HCT116 (cell line): ENCODE measurements around the gene CIDEA. TPM values are rescaled to one million over a fixed set of nuclear protein-coding genes. Genes with fewer than 3 reads are reported as not detected.

Experiments used
- ATAC-seq: fragments of 200-7000 bp; cut with Tn5 transposase; 2 replicates; pipeline ENCODE4 v1.9.1; 2020; ENCODE audit warnings: mild to moderate bottlenecking, moderate library complexity
- BruUV-seq: library from RNA; stranded (reverse); fragments of 400-500 nt; replicated peaks from 2 replicates; lab custom pipeline; 2021; lab: Mats Ljungman, UMichigan
- CTCF ChIA-PET: fragments of 300-600 bp; sonication (Branson Sonifier 250); formaldehyde crosslinking; loops from one replicate; lab custom pipeline; 2021; ENCODE audit warnings: antibody characterized with exemption; lab: Charles Lee
- POLR2A ChIA-PET: fragments of 300-600, 350-600 bp; sonication (Branson Sonifier 250); formaldehyde crosslinking; loops from one replicate; lab custom pipeline; 2021; ENCODE audit warnings: antibody characterized with exemption; lab: Charles Lee
- RAD21 ChIA-PET, 2 experiments: fragments of 300-600 bp; sonication (Branson Sonifier 250); formaldehyde crosslinking; loops; one replicate each; lab custom pipeline; 2023; ENCODE audit warnings: low total read pairs in 2 of 2; ENCODE audit not compliant: uncharacterized antibody in 2 of 2, unreplicated experiment in 2 of 2, low non-redundant PET in 1 of 2; lab: Charles Lee
- DNase-seq: peaks from one replicate; pipeline ENCODE4 v3.0.0-alpha.2; 2010; ENCODE audit warnings: low read depth, low spot score
- H2AFZ ChIP-seq: fragments of 200-600 bp; shearing (Covaris generic), sonication (generic); 2 replicates; pipeline ENCODE4 v1.6.1; 2017; ENCODE audit warnings: low read depth, mixed run types, mixed read lengths, antibody characterized with exemption, low read length; ENCODE audit not compliant: poor library complexity, severe bottlenecking
- H3K27ac ChIP-seq: 2 replicates; pipeline ENCODE4 v1.5.1; 2012; ENCODE audit warnings: low read depth, low read length
- H3K27me3 ChIP-seq: fragments of 200-600 bp; sonication (generic); 2 replicates; pipeline ENCODE4 v1.6.1; 2016; ENCODE audit warnings: mixed run types, low read length, mixed read lengths; ENCODE audit not compliant: insufficient read depth
- H3K36me3 ChIP-seq, 2 experiments: fragments of 200-500 bp in 1 of 2; fragments of 200-600 bp in 1 of 2; sonication (Bioruptor generic) in 1 of 2; sonication (generic) in 1 of 2; 2 replicates each; pipeline versions ENCODE4 v1.5.1 to v1.6.1; 2014 to 2016; ENCODE audit warnings: low read length in 2 of 2, inconsistent platforms in 1 of 2, mixed read lengths in 1 of 2, mixed run types in 1 of 2; ENCODE audit not compliant: insufficient read depth in 2 of 2, control insufficient read depth in 1 of 2
- H3K4me1 ChIP-seq, 2 experiments: fragments of 200-600 bp in 1 of 2; sonication (generic) in 1 of 2; 2 replicates each; pipeline versions ENCODE4 v1.5.1 to v1.6.1; 2012 to 2017; ENCODE audit warnings: low read length in 2 of 2, inconsistent platforms in 1 of 2, mild to moderate bottlenecking in 1 of 2, mixed read lengths in 1 of 2, mixed run types in 1 of 2, moderate library complexity in 1 of 2; ENCODE audit not compliant: insufficient read depth in 2 of 2, control insufficient read depth in 1 of 2
- H3K4me2 ChIP-seq: fragments of 200-600 bp; sonication (generic); 2 replicates; pipeline ENCODE4 v1.6.1; 2017; ENCODE audit warnings: mixed run types, low read length, mixed read lengths
- H3K4me3 ChIP-seq, 2 experiments: fragments of 200-600 bp in 1 of 2; sonication (generic) in 1 of 2; replicated peaks in 1 of 2; 2 replicates each; pipeline ENCODE4 v1.5.1; 2011 to 2016; ENCODE audit warnings: low read length in 2 of 2, control low read depth in 1 of 2, low read depth in 1 of 2, mild to moderate bottlenecking in 1 of 2, mixed read lengths in 1 of 2, mixed run types in 1 of 2
- H3K79me2 ChIP-seq: fragments of 200-600 bp; sonication (generic); 2 replicates; pipeline ENCODE4 v1.6.1; 2017; ENCODE audit warnings: mild to moderate bottlenecking, mixed run types, low read length, moderate library complexity, mixed read lengths; ENCODE audit not compliant: insufficient read depth
- H3K9ac ChIP-seq: fragments of 200-600 bp; sonication (generic); 2 replicates; pipeline ENCODE4 v1.6.1; 2016; ENCODE audit warnings: low read length, mixed read lengths
- H3K9me2 ChIP-seq: fragments of 200-600 bp; sonication (generic), shearing (Covaris generic); 2 replicates; pipeline ENCODE4 v1.6.1; 2017; ENCODE audit warnings: mixed run types, mild to moderate bottlenecking, moderate library complexity; ENCODE audit not compliant: insufficient read depth
- H3K9me3 ChIP-seq, 2 experiments: fragments of 200-500 bp in 1 of 2; fragments of 200-600 bp in 1 of 2; sonication (Bioruptor generic) in 1 of 2; sonication (generic) in 1 of 2; 2 replicates each; pipeline ENCODE4 v1.6.1; 2014 to 2017; ENCODE audit warnings: low read length in 2 of 2, mixed read lengths in 2 of 2, inconsistent platforms in 1 of 2, low read depth in 1 of 2, mild to moderate bottlenecking in 1 of 2, mixed run types in 1 of 2, moderate library complexity in 1 of 2; ENCODE audit not compliant: control insufficient read depth in 1 of 2, insufficient read depth in 1 of 2
- H4K20me1 ChIP-seq: fragments of 200-600 bp; sonication (generic), shearing (Covaris generic); 2 replicates; pipeline ENCODE4 v1.6.1; 2017; ENCODE audit warnings: mixed run types, mild to moderate bottlenecking, moderate library complexity; ENCODE audit not compliant: insufficient read depth
- EGR1 ChIP-seq: IDR thresholded peaks from 2 replicates; pipeline ENCODE4 v1.6.1; 2012; ENCODE audit warnings: low read depth
- EZH2 ChIP-seq: fragments of 200-600 bp; sonication (generic); IDR thresholded peaks from 2 replicates; pipeline ENCODE4 v1.6.1; 2017; ENCODE audit warnings: antibody characterized with exemption, mixed run types
- FOSL1 ChIP-seq: IDR thresholded peaks from 2 replicates; pipeline ENCODE4 v1.6.1; 2012; ENCODE audit warnings: low read depth
- JUND ChIP-seq: IDR thresholded peaks from 2 replicates; pipeline ENCODE4 v1.6.1; 2012
- POLR2AphosphoS5 ChIP-seq: IDR thresholded peaks from 2 replicates; pipeline ENCODE4 v1.6.1; 2011; ENCODE audit warnings: mild to moderate bottlenecking, low read depth, low read length, moderate library complexity
- RAD21 ChIP-seq: IDR thresholded peaks from 2 replicates; pipeline ENCODE4 v1.6.1; 2012; ENCODE audit warnings: low read depth, mild to moderate bottlenecking
- SP1 ChIP-seq: IDR thresholded peaks from 2 replicates; pipeline ENCODE4 v1.6.1; 2012; ENCODE audit warnings: low read depth
- SRF ChIP-seq: IDR thresholded peaks from 2 replicates; pipeline ENCODE4 v1.6.1; 2012; ENCODE audit warnings: low read depth
- ZFX ChIP-seq: fragments of 450-650 bp; IDR thresholded peaks from 2 replicates; pipeline ENCODE4 v1.6.1; 2017
- ZNF274 ChIP-seq: fragments of 200-500 bp; sonication (Bioruptor generic); IDR thresholded peaks from 2 replicates; pipeline ENCODE4 v1.6.1; 2014; ENCODE audit warnings: mild to moderate bottlenecking, low read depth, low read length, inconsistent platforms
- intact Hi-C: fragments of 100-400 bp; cut with micrococcal nuclease; formaldehyde crosslinking; loops from 2 replicates; pipeline ENCODE4 v1.10.0; 2022
- total RNA-seq: library from RNA; stranded (reverse); gene quantifications from one replicate; pipeline ENCODE4 v1.2.1, GENCODE V29; 2021; ENCODE audit not compliant: unreplicated experiment
- TF ChIP-seq, protein P1 (sequence below): IDR thresholded peaks from 2 replicates; pipeline ENCODE4 v1.6.1; 2012
- TF ChIP-seq, protein P2 (sequence below): IDR thresholded peaks from 2 replicates; pipeline ENCODE4 v1.6.1; 2011; ENCODE audit warnings: mild to moderate bottlenecking, low read length, moderate library complexity; ENCODE audit not compliant: insufficient replicate concordance; ENCODE audit errors: extremely low read depth

Gene CIDEA
- total RNA-seq, 1 experiment from 2014 or later: not detected

DNA sequence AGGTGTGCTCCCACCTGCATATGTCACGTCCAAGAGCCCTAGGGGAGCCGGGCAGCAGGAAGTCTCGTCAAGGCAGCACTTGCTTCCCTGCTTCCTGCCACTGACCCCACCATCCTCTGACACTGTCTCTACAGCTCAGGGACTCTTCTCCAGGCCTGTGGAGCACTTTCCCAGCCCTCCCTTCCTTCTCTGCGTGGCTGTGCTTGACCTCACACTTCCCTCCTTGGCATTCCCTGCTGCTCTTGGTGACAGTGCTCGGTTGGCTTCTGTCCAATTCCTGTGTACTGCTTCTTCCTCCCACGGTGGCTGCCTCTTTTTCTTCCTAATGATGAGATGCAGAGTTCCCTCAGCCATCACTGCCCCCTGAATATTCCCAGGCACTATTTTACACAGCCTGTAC lies 2.8 kb downstream of the CIDEA start:
- BruUV-seq: no TSS peak
- H3K4me3 ChIP-seq: no peak overlapping the region
- no peak overlapping the region for H2AFZ ChIP-seq
- H3K4me2 ChIP-seq: no peak overlapping the region
- ChIA-PET CTCF (interaction anchor here (1.0 to 2.4 kb wide), 2 partner anchors 15 to 20 kb away, joined by 3 to 17 read pairs; no protein-coding TSS in a partner anchor), RAD21 (no interaction called here), POLR2A (no interaction called here)
- H3K27me3 ChIP-seq: no peaks in the 10 kb centered on the region
- H3K9me3 ChIP-seq: no peaks in the 10 kb centered on the region
- H3K9ac ChIP-seq: no peak overlapping the region
- no peak for DNase-seq
- TF ChIP-seq EZH2: no peak
- TF ChIP-seq, protein P1, sequence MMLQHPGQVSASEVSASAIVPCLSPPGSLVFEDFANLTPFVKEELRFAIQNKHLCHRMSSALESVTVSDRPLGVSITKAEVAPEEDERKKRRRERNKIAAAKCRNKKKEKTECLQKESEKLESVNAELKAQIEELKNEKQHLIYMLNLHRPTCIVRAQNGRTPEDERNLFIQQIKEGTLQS: no peak
- no peaks in the 10 kb centered on the region for H3K36me3 ChIP-seq
- intact Hi-C loops: no loop called here
- H3K4me1 ChIP-seq: peaks cover 4 to 18% of the 10 kb centered on the region in 2 experiments; a peak in 2 of 4 replicates
- no peaks in the 10 kb centered on the region for H3K9me2 ChIP-seq
- no peak overlapping the region for H3K27ac ChIP-seq
- H3K79me2 ChIP-seq: no peaks in the 10 kb centered on the region
- no peak for ATAC-seq
- H4K20me1 ChIP-seq: no peaks in the 10 kb centered on the region

DNA sequence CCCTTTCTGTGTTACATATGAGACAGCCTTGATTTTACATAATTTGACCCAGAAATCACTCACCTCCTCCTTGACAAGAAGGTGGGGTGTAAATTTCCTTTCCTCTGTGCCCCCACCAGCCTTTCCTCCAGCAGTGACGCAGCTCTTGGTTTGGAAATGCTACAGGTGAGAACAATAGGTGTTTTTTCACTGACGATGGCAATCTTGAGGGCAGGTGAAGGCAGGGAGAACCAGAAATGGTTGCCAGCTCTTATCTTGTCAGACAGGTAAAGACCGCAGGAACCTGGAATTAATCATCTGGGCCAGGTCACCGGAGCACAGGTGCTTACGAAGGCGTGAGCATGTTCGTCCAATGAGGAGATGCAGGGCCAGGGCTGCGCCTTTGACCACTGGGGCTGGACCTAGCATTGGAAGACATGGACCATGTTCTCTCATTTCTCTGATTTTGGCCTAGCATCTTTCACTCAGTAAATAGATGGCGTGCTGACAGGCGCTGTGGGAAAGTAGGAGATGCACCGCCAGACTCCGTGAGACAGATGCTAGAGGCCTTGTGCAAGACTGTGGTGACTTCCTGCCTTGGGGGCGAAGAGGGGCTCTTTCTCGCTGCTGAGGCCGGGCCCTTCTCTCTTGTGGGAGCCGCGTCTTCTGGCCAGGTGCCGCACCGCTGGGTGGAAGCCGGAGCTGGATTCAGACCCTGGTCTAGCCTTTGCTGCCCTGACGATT lies 4.0 kb downstream of the CIDEA start:
- no TSS peak for BruUV-seq
- H3K4me2 ChIP-seq: no peak overlapping the region
- no peaks in the 10 kb centered on the region for H3K27me3 ChIP-seq
- no peaks in the 10 kb centered on the region for H3K36me3 ChIP-seq
- ATAC-seq: no peak
- H4K20me1 ChIP-seq: no peaks in the 10 kb centered on the region
- H3K4me3 ChIP-seq: no peak overlapping the region
- no peak for TF ChIP-seq FOSL1
- no peak for TF ChIP-seq POLR2AphosphoS5
- no peak for TF ChIP-seq EGR1
- TF ChIP-seq ZNF274: no peak
- no peak for TF ChIP-seq JUND
- TF ChIP-seq, protein P2, sequence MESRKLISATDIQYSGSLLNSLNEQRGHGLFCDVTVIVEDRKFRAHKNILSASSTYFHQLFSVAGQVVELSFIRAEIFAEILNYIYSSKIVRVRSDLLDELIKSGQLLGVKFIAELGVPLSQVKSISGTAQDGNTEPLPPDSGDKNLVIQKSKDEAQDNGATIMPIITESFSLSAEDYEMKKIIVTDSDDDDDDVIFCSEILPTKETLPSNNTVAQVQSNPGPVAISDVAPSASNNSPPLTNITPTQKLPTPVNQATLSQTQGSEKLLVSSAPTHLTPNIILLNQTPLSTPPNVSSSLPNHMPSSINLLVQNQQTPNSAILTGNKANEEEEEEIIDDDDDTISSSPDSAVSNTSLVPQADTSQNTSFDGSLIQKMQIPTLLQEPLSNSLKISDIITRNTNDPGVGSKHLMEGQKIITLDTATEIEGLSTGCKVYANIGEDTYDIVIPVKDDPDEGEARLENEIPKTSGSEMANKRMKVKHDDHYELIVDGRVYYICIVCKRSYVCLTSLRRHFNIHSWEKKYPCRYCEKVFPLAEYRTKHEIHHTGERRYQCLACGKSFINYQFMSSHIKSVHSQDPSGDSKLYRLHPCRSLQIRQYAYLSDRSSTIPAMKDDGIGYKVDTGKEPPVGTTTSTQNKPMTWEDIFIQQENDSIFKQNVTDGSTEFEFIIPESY: no peak
- TF ChIP-seq, protein P1: no peak
- TF ChIP-seq SP1: no peak
- no peak for TF ChIP-seq ZFX
- TF ChIP-seq RAD21: no peak
- TF ChIP-seq SRF: no peak
- TF ChIP-seq, all 23 proteins: peak for 0
- POLR2A ChIA-PET: no interaction called here
- no peaks in the 10 kb centered on the region for H3K9me2 ChIP-seq
- no peak overlapping the region for H3K27ac ChIP-seq
- H3K4me1 ChIP-seq: peaks cover 4 to 18% of the 10 kb centered on the region in 2 experiments; a peak in 2 of 4 replicates
- no peaks in the 10 kb centered on the region for H3K9me3 ChIP-seq
- intact Hi-C loops: no loop called here
- DNase-seq: no peak
- no peak overlapping the region for H3K9ac ChIP-seq
- RAD21 ChIA-PET: no interaction called here
- CTCF ChIA-PET: no interaction called here
- H2AFZ ChIP-seq: no peak overlapping the region
- H3K79me2 ChIP-seq: no peaks in the 10 kb centered on the region
